Subcutaneous abdominal adipose tissue (tissue), 5 donors: ENCODE measurements around the gene SMG6.
A peak's percentile ranks its signal among the peaks of the same experiment; 100 is the strongest.

Source experiments
- H3K27ac ChIP-seq: one replicate; pipeline ENCODE4 v1.7.0; 2013; ENCODE audit warnings: low read depth, mild to moderate bottlenecking, inconsistent platforms, low read length, moderate library complexity
- H3K27me3 ChIP-seq, 5 donors: one replicate each; pipeline ENCODE4 v1.7.0; 2013; ENCODE audit warnings: low read length in 5 of 5, inconsistent platforms in 1 of 5; ENCODE audit not compliant: control insufficient read depth in 5 of 5, insufficient read depth in 4 of 5
- H3K36me3 ChIP-seq, 5 donors: one replicate each; pipeline ENCODE4 v1.7.0; 2013; ENCODE audit warnings: low read length in 5 of 5; ENCODE audit not compliant: control insufficient read depth in 5 of 5, insufficient read depth in 5 of 5
- H3K4me1 ChIP-seq, 5 donors: one replicate each; pipeline ENCODE4 v1.7.0; 2013; ENCODE audit warnings: low read length in 5 of 5, mild to moderate bottlenecking in 3 of 5, moderate library complexity in 1 of 5; ENCODE audit not compliant: control insufficient read depth in 5 of 5, insufficient read depth in 5 of 5
- H3K4me3 ChIP-seq, 5 donors: one replicate each; pipeline ENCODE4 v1.7.0; 2013; ENCODE audit warnings: low read length in 5 of 5, low read depth in 1 of 5
- H3K9ac ChIP-seq, 5 donors: one replicate each; pipeline ENCODE4 v1.7.0; 2013; ENCODE audit warnings: low read length in 5 of 5, mild to moderate bottlenecking in 4 of 5, moderate library complexity in 3 of 5
- H3K9me3 ChIP-seq, 5 donors: one replicate each; pipeline ENCODE4 v1.7.0; 2013; ENCODE audit warnings: low read length in 5 of 5; ENCODE audit not compliant: control insufficient read depth in 5 of 5
- donor health status: healthy.
- donor health status: healthy.
- donor health status: healthy.
- donor health status: healthy.
- donor health status: healthy.

SMG6 gene

DNA sequence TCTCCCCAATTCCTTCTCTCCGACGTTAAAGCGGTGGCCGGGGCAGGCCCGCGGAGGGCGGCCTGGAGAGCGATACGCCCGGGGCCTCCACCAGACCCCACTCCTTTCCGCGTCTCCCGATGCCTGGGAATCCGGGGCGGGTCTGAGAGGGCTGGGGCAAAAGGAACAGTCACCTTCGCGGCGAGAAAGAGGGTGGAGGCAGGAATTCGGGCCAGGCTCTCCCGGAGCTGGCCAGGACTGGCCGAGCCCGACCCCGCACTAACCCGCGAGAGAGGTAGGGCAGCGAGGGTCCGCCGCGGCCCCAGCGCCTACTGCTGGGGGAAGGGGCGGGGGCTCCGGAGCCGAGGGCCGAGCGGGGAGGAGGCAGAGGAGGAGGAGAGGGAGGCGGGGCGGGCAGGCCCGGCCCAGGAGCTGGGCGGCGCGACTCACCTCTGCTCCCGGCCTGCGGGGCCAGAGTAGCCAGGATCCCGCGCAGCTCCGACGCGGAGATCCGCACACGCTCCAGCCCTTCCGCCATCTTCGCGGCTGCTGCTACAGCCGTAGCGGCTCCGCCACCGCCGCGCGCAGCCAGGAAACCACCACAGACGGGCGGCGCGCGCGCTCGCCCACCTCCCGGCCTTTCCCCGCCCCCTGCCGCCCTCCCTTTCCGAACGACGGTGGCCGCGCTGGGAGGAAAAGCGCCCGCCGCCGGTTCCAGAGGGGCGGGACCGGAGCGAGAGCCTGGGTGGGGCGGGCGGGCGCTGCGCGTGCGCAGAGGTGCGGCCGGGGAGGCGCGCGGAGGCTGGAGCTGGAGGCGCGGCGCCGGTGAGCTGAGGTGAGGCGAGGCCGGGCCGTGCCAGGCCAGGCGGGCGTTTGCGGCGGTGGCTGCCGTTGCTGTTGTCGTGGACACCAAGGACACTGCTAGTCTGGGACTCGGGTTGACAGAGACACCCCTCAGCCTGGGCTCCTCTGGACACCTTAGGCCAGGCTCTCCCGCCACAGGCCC is at the start of gene SMG6, which contains the start of gene SRR:
Gene SMG6, minus strand, starts transcription at position 582 of the 985 bp plus-strand sequence. Its CDS starts 65 bp downstream, at position 517.
Gene SRR, plus strand, starts transcription at position 747 of the 985 bp plus-strand sequence. CDS start 11,611 bp downstream, outside the sequence.
- no peaks in the 10 kb centered on the region for H3K9me3 ChIP-seq

DNA sequence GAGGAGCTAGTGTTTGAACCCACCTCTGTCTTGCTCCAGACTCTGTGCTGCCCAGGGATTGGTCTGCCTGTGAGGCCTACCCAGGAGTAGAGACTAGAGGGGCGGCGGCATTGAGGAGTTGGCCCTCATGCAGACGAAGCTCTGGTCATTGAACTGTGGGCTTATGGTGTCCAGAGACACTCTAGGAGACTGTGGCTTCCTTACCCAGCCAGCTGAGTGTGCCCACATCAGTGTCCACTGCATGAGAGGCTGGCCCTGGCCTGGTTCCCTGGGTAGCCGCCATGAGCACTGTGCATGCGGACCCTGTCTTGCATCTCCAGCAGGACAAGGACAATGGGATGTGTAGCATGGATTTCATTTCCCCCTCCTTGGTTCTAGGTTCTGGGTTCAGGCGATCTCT is 47.7 kb upstream of the SMG6 start:
- peaks cover 0 to 10% (median 7%) of the 10 kb centered on the region in 5 donors for H3K4me1 ChIP-seq
- no peak overlapping the region for H3K27ac ChIP-seq
- H3K4me3 ChIP-seq, result no peak overlapping the region
- no peaks in the 10 kb centered on the region for H3K9me3 ChIP-seq
- H3K27me3 ChIP-seq, result no peaks in the 10 kb centered on the region
- no peak overlapping the region for H3K9ac ChIP-seq
- H3K36me3 ChIP-seq, result peaks cover 0 to 7% (median 2%) of the 10 kb centered on the region in 5 donors

More for the DNA sequence above, at the start of gene SMG6, which contains the start of gene SRR:
- H3K9ac ChIP-seq, result peak within 1 kb of the TSS; percentile 22 to 96 (median 93)
- no peaks in the 10 kb centered on the region for H3K27me3 ChIP-seq
- peak within 1 kb of the TSS; percentile 81 to 92 (median 91) for H3K4me3 ChIP-seq
- peaks cover 2 to 22% (median 14%) of the 10 kb centered on the region in 5 donors for H3K4me1 ChIP-seq
- H3K27ac ChIP-seq, result peak within 1 kb of the TSS; percentile 75
- peaks cover 0 to 18% (median 13%) of the 10 kb centered on the region in 5 donors for H3K36me3 ChIP-seq

DNA sequence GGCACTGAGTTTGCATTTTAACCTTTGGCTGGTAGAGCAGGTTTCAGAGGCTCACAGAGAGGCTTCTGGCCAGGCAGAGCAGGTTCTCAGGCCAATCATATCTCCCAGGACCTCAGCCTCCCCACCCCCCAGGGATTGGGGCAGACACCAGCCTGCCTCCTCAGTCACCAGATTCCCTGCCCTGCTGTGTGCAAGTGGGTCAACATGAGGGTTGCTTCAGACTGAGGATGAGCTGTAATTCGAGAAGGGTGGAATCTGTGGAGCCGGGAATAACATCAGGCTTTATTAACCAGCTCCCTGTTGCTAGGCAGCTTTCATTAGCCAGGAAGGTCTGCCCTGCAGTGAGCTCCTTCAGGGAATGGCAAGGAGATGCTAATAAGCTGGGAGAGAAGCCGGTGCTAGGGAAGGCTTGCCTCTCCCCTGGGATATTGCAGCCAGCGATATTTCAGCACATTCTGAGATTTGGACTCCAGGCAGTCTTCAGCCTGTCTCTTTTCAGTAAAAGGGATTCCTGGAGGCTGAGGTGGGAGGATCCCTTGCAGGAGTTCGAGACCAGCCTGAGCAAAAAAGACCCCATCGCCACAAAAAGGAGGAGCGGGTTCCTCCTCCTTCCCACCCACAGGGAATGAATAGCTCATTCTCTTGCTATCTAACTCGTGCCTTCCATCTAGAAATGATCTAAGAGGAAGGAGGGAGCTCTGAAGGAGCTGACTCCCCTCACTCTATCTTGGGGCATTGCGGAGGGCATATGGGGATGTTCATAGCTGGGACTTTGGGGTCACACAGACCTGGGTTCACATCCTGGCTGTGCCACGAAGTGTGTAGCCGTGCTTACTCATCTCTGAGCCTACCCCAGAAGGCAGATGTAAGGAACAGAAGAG is 44.5 kb upstream of the SMG6 start:
- H3K9ac ChIP-seq, result no peak overlapping the region
- H3K4me3 ChIP-seq, result no peak overlapping the region
- H3K27me3 ChIP-seq, result no peaks in the 10 kb centered on the region
- peaks cover 0 to 31% (median 10%) of the 10 kb centered on the region in 5 donors for H3K36me3 ChIP-seq
- H3K9me3 ChIP-seq, result no peaks in the 10 kb centered on the region
- no peak overlapping the region for H3K27ac ChIP-seq
- H3K4me1 ChIP-seq, result peaks cover 0 to 10% (median 5%) of the 10 kb centered on the region in 5 donors

DNA sequence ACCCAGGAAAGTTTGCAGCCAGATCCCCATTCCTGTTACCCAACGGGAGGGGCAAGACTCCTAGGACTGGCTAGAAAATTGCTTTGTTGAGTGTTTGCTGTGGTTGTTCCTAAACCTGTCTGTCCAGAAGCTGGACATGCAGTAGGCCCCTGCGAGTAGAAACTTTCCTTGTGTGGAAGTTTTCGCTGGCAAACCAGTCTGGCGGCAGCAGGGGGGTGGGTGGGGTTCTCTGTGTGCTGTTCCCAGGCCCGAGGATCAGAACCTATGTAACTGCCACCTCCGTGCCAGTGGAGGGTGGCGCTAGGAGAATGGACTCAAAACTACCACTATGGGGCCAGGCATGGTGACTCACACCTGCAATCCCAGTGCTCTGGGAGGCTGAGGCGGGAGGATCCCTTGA is 42.9 kb upstream of the SMG6 start:
- H3K9me3 ChIP-seq, result no peaks in the 10 kb centered on the region
- H3K4me3 ChIP-seq, result no peak overlapping the region
- H3K27ac ChIP-seq, result no peak overlapping the region
- no peak overlapping the region for H3K9ac ChIP-seq
- H3K4me1 ChIP-seq, result peaks cover 0 to 10% (median 5%) of the 10 kb centered on the region in 5 donors
- peaks cover 0 to 40% (median 15%) of the 10 kb centered on the region in 5 donors for H3K36me3 ChIP-seq
- no peaks in the 10 kb centered on the region for H3K27me3 ChIP-seq

DNA sequence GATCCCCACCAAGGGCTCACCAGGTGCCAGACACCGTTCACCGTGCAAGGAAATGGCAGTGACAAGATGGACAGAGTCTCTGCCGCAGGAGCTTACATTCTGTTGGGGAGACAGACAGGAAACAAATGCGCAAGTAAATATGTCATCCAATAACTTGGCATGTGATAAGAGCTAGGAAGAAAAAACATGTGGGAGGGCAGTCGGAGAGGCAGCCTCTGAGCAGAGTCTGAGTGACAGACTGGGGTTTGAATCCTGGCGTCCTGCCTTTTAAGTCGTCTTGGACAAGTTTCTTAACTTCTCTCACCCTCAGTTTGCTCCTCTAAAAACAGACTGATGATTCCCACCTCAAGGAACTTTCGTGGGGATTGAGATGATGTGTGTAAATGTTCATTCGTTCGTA is 40.9 kb upstream of the SMG6 start:
- no peak overlapping the region for H3K27ac ChIP-seq
- H3K4me3 ChIP-seq, result no peak overlapping the region
- H3K27me3 ChIP-seq, result no peaks in the 10 kb centered on the region
- H3K4me1 ChIP-seq, result peaks cover 0 to 10% (median 5%) of the 10 kb centered on the region in 5 donors
- H3K9me3 ChIP-seq, result no peaks in the 10 kb centered on the region
- peaks cover 0 to 44% (median 15%) of the 10 kb centered on the region in 5 donors for H3K36me3 ChIP-seq
- no peak overlapping the region for H3K9ac ChIP-seq

DNA sequence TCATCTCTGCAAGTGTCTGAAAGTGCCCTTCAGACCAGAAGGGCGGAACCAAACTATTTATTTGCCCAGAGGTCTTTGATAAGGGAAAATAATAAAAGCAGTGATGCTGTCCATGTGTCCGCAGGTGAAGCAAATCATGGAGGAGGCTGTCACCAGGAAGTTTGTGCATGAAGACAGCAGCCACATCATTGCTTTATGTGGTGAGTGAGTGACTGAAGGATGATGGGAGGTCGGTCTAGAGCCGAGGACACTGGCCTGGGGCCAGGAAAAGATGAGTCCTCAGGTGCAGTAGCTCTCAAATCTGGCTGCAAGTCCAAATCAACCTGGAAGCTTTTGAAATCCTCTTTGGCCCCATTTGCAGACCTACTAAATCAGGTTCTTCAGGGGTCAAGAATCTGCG is 39.8 kb upstream of the SMG6 start:
- no peak overlapping the region for H3K27ac ChIP-seq
- no peaks in the 10 kb centered on the region for H3K27me3 ChIP-seq
- H3K4me3 ChIP-seq, result no peak overlapping the region
- H3K36me3 ChIP-seq, result peaks cover 0 to 41% (median 13%) of the 10 kb centered on the region in 5 donors
- H3K4me1 ChIP-seq, result peaks cover 0 to 11% (median 6%) of the 10 kb centered on the region in 5 donors
- H3K9me3 ChIP-seq, result no peaks in the 10 kb centered on the region
- no peak overlapping the region for H3K9ac ChIP-seq

DNA sequence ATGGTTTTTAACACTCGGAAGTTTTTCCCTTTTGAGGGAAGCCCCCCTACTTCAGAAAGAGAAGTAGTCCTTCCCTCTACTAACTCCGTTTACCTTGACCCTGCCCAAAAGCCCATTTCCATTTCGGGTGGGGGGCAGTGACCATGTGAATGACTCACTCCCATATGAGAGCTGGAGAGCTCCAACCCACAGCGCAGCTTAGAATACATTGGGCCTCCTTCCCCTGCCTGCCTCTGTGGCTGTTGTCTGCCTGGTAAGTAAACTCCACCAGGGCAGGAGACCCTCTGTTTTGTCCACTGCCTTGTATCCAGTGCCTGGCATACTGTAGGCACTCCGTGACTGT is 34.7 kb upstream of the SMG6 start:
- no peaks in the 10 kb centered on the region for H3K9me3 ChIP-seq
- H3K27ac ChIP-seq, result no peak overlapping the region
- H3K27me3 ChIP-seq, result no peaks in the 10 kb centered on the region
- H3K36me3 ChIP-seq, result peaks cover 13 to 32% (median 24%) of the 10 kb centered on the region in 5 donors
- peak overlapping the region in 4 of 5 donors; percentile 39 to 63 (median 58) for H3K9ac ChIP-seq
- peaks cover 0 to 27% (median 26%) of the 10 kb centered on the region in 5 donors for H3K4me1 ChIP-seq
- H3K4me3 ChIP-seq, result peak overlapping the region; percentile 61 to 98 (median 90)

DNA sequence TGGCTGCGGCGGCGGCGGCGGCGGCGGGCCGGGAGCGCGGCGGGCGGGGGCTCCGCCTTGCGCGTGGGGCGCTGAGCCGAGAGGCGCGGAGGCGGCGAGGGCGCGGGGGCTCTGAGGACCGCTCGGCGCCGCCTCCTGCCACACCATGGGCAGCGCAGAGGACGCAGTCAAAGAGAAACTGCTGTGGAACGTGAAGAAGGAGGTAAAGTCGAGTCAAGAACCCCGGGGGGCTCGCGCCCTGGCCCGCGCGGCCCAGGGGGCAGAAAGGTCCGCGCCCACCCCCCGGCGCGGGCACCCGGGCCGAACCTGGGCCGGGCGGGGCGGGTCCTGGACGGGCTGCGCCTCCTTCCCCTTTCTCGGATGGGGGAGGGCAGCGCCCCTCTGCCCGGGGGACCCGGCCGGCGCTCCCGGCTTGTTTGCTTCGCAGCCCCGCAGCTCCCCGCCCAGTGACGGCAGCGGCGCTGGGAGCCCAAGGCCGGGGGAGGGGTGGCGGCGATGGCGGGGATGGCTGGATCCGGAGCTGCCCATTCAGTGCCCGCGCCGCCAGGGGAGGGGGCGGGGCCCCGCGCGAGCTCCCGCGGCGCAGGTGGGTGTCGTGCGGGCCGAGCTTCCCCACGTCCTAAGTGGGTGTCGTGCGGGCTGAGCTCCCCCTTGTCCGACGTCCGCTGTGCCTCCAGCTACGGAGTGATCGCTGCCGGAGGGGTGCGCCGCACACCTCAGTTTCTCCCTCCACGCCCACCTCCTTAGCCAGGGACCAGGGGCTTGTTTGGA is 34.1 kb upstream of the SMG6 start:
- peak overlapping the region; percentile 23 for H3K27ac ChIP-seq
- H3K9me3 ChIP-seq, result no peaks in the 10 kb centered on the region
- peak overlapping the region in 4 of 5 donors; percentile 39 to 68 (median 64) for H3K9ac ChIP-seq
- H3K4me1 ChIP-seq, result peaks cover 0 to 27% (median 26%) of the 10 kb centered on the region in 5 donors
- no peaks in the 10 kb centered on the region for H3K27me3 ChIP-seq
- peak overlapping the region; percentile 61 to 98 (median 90) for H3K4me3 ChIP-seq
- H3K36me3 ChIP-seq, result peaks cover 19 to 33% (median 30%) of the 10 kb centered on the region in 5 donors
